Activated CD4-positive, alpha-beta T cell treated with anti-CD3 and anti-CD28 coated beads for 24 hours (primary cell): ENCODE data around the gene ZNF595.
"Not testable (repeated sequence)": the region's sequence is repeated elsewhere in the genome, so short reads cannot be mapped to it uniquely, and the experiment has no call there.

Source experiments
- DNase-seq, 2 donors: peaks; one replicate each; pipeline ENCODE4 v3.0.0-alpha.2; 2020; ENCODE audit warnings: low read depth in 2 of 2

Gene ZNF595

GRCh38 chr4:52804-53479 is at the start of gene ZNF595:
TSS of gene ZNF595 (plus strand) at chr4:53321. CDS start at chr4:53489, 168 bp downstream.
- not testable (repeated sequence) for DNase-seq

GRCh38 chr4:9937-10870 is 42.9 kb upstream of the ZNF595 start:
- DNase-seq, result not testable (repeated sequence)

- DNase-seq, result not testable (repeated sequence)
These were observed 41.9 kb upstream of the ZNF595 start for GRCh38 chr4:11095-11815.

GRCh38 chr4:11816-12417 is 41.2 kb upstream of the ZNF595 start:
- not testable (repeated sequence) for DNase-seq

- not testable (repeated sequence) for DNase-seq
These were observed 35.0 kb upstream of the ZNF595 start for GRCh38 chr4:18128-18527.

- not testable (repeated sequence) for DNase-seq
These were observed 34.5 kb upstream of the ZNF595 start for GRCh38 chr4:18589-18988.

GRCh38 chr4:22882-23281 is 30.2 kb upstream of the ZNF595 start:
- DNase-seq, result not testable (repeated sequence)

- not testable (repeated sequence) for DNase-seq
These were observed 28.8 kb upstream of the ZNF595 start for GRCh38 chr4:24359-24758.

- not testable (repeated sequence) for DNase-seq
These were observed 25.6 kb upstream of the ZNF595 start for GRCh38 chr4:27501-27900.

GRCh38 chr4:28767-29542 is 24.2 kb upstream of the ZNF595 start:
- not testable (repeated sequence) for DNase-seq

GRCh38 chr4:33314-33713 is 19.8 kb upstream of the ZNF595 start:
- DNase-seq, result not testable (repeated sequence)

- DNase-seq, result not testable (repeated sequence)
These were observed 16.3 kb upstream of the ZNF595 start for GRCh38 chr4:36559-37415.

GRCh38 chr4:38202-38601 is 14.9 kb upstream of the ZNF595 start:
- not testable (repeated sequence) for DNase-seq

GRCh38 chr4:43375-43774 is 9.7 kb upstream of the ZNF595 start:
- not testable (repeated sequence) for DNase-seq

- DNase-seq, result not testable (repeated sequence)
These were observed 1.9 kb upstream of the ZNF595 start for GRCh38 chr4:51253-51652.

GRCh38 chr4:51655-52277 is 1.4 kb upstream of the ZNF595 start:
- DNase-seq, result peak in 1 of 2 donors; percentile 3

- not testable (repeated sequence) for DNase-seq
These were observed 400 bp downstream of the ZNF595 start for GRCh38 chr4:53521-53920.

GRCh38 chr4:64733-65132 is 11.6 kb downstream of the ZNF595 start:
- DNase-seq, result not testable (repeated sequence)

- no peak for DNase-seq
These were observed 18.7 kb downstream of the ZNF595 start for GRCh38 chr4:71830-72229.
